Esophagus (tissue), 2 donors: ENCODE measurements around the gene EPS8L1. TPM values are rescaled to one million over a fixed set of nuclear protein-coding genes. Genes with fewer than 3 reads are reported as not detected.
A peak's percentile ranks its signal among the peaks of the same experiment; 100 is the strongest.
"Not testable (repeated sequence)": the region's sequence is repeated elsewhere in the genome, so short reads cannot be mapped to it uniquely, and the experiment has no call there.

Experiments used
- H3K27ac ChIP-seq, 2 donors: one replicate each; pipeline ENCODE4 v1.5.1; 2013; ENCODE audit warnings: low read depth in 2 of 2, mild to moderate bottlenecking in 2 of 2, inconsistent platforms in 1 of 2, low read length in 1 of 2, moderate library complexity in 1 of 2
- H3K27me3 ChIP-seq, 2 donors: one replicate each; pipeline ENCODE4 v1.6.1; 2013; ENCODE audit warnings: low read length in 2 of 2, control low read depth in 1 of 2, mild to moderate bottlenecking in 1 of 2; ENCODE audit not compliant: insufficient read depth in 2 of 2, control insufficient read depth in 1 of 2
- H3K36me3 ChIP-seq, 2 donors: one replicate each; pipeline ENCODE4 v1.6.1; 2013; ENCODE audit warnings: low read length in 1 of 2; ENCODE audit not compliant: control insufficient read depth in 2 of 2, insufficient read depth in 2 of 2
- H3K4me1 ChIP-seq, 2 donors: one replicate each; pipeline ENCODE4 v1.6.1; 2013; ENCODE audit warnings: low read length in 1 of 2; ENCODE audit not compliant: control insufficient read depth in 2 of 2, insufficient read depth in 2 of 2
- H3K4me3 ChIP-seq, 2 donors: one replicate each; pipeline ENCODE4 v1.5.1; 2013; ENCODE audit warnings: low read length in 2 of 2, mild to moderate bottlenecking in 2 of 2, low read depth in 1 of 2, moderate library complexity in 1 of 2
- H3K9me3 ChIP-seq, 2 donors: one replicate each; pipeline ENCODE4 v1.6.1; 2013; ENCODE audit warnings: mild to moderate bottlenecking in 2 of 2, low read depth in 1 of 2, low read length in 1 of 2, moderate library complexity in 1 of 2; ENCODE audit not compliant: control insufficient read depth in 2 of 2, insufficient read depth in 1 of 2
- WGBS, 2 donors: extraction: QIAGEN DNeasy Blood & Tissue Kit; methylation state at CpG; one replicate each; pipeline ENCODE4 v1.1.7; 2013; 5-methylcytosine and 5-hydroxymethylcytosine counted together
- polyA plus RNA-seq, 2 donors: library from polyadenylated mRNA; stranded (reverse); fragments of 200-250 nt; gene quantifications; one replicate each; pipeline ENCODE4 v1.2.3, GENCODE V29; 2013
- donor health status: healthy with polysubstance abuse.
- donor health status: Bipolar disorder and iron deficiency.

Gene EPS8L1
- polyA plus RNA-seq, 2 donors: 578 to 1,427 TPM

GRCh38 chr19:55065516-55065915, 10.2 kb upstream of the EPS8L1 start:
- peak overlapping the region in 1 of 2 donors; percentile 24 for H3K27ac ChIP-seq
- not testable (repeated sequence) for H3K9me3 ChIP-seq, H3K27me3 ChIP-seq, H3K4me1 ChIP-seq, H3K36me3 ChIP-seq, H3K4me3 ChIP-seq
- WGBS, 2 donors: 80 to 83% methylated on average over 9 of the region's 9 CpGs

GRCh38 chr19:55066107-55066709, 9.5 kb upstream of the EPS8L1 start:
- Histone ChIP-seq H3K9me3 (no peaks in the 10 kb centered on the region), H3K27me3 (no peaks in the 10 kb centered on the region), H3K27ac (peak overlapping the region in 1 of 2 donors; percentile 15), H3K4me1 (peaks cover 0 to 4% of the 10 kb centered on the region in 2 donors), H3K36me3 (no peaks in the 10 kb centered on the region), H3K4me3 (no peak overlapping the region)
- WGBS, 2 donors: 33% methylated on average over 2 of the region's 2 CpGs

GRCh38 chr19:55067869-55068268, 7.8 kb upstream of the EPS8L1 start:
- peak overlapping the region; percentile 5 to 17 for H3K4me3 ChIP-seq
- no peaks in the 10 kb centered on the region for H3K27me3 ChIP-seq
- no peaks in the 10 kb centered on the region for H3K36me3 ChIP-seq
- peaks cover 0 to 6% of the 10 kb centered on the region in 2 donors for H3K4me1 ChIP-seq
- H3K9me3 ChIP-seq: no peaks in the 10 kb centered on the region
- 27 to 31% methylated on average over 3 of the region's 3 CpGs for WGBS, 2 donors
- peak overlapping the region; percentile 50 to 52 for H3K27ac ChIP-seq

- Histone ChIP-seq H3K27me3 (no peaks in the 10 kb centered on the region), H3K36me3 (no peaks in the 10 kb centered on the region), H3K9me3 (peaks cover 0 to 2% of the 10 kb centered on the region in 2 donors), H3K27ac (peak overlapping the region; percentile 93 to 97), H3K4me3 (peak overlapping the region; percentile 44 to 47), H3K4me1 (peaks cover 0 to 6% of the 10 kb centered on the region in 2 donors)
- WGBS, 2 donors: 2 to 3% methylated on average over 28 to 30 of the region's 30 CpGs
Measured at GRCh38 chr19:55068950-55069864, 6.5 kb upstream of the EPS8L1 start.

GRCh38 chr19:55069865-55070197, 5.8 kb upstream of the EPS8L1 start:
- Histone ChIP-seq H3K27ac (peak overlapping the region; percentile 93 to 97), H3K36me3 (no peaks in the 10 kb centered on the region), H3K4me1 (peaks cover 0 to 6% of the 10 kb centered on the region in 2 donors), H3K27me3 (no peaks in the 10 kb centered on the region), H3K9me3 (peaks cover 0 to 3% of the 10 kb centered on the region in 2 donors), H3K4me3 (peak overlapping the region in 1 of 2 donors; percentile 47)
- WGBS, 2 donors: 93 to 95% methylated on average over 2 of the region's 2 CpGs

GRCh38 chr19:55070466-55071128, 5.1 kb upstream of the EPS8L1 start:
- WGBS, 2 donors: 73 to 77% methylated on average over 10 of the region's 10 CpGs
- Histone ChIP-seq H3K27ac (peak overlapping the region; percentile 93 to 97), H3K4me3 (no peak overlapping the region), H3K9me3 (peaks cover 0 to 3% of the 10 kb centered on the region in 2 donors), H3K27me3 (no peaks in the 10 kb centered on the region), H3K36me3 (no peaks in the 10 kb centered on the region), H3K4me1 (peaks cover 0 to 6% of the 10 kb centered on the region in 2 donors)

GRCh38 chr19:55071129-55071502, 4.6 kb upstream of the EPS8L1 start:
- Histone ChIP-seq H3K27me3 (no peaks in the 10 kb centered on the region), H3K4me3 (no peak overlapping the region), H3K9me3 (peaks cover 0 to 3% of the 10 kb centered on the region in 2 donors), H3K27ac (peak overlapping the region; percentile 83 to 97), H3K36me3 (no peaks in the 10 kb centered on the region), H3K4me1 (peaks cover 0 to 6% of the 10 kb centered on the region in 2 donors)
- WGBS, 2 donors: 35 to 41% methylated on average over 6 to 8 of the region's 8 CpGs

GRCh38 chr19:55071913-55072312, 3.8 kb upstream of the EPS8L1 start:
- H3K9me3 ChIP-seq: peaks cover 0 to 3% of the 10 kb centered on the region in 2 donors
- peaks cover 0 to 6% of the 10 kb centered on the region in 2 donors for H3K4me1 ChIP-seq
- H3K27me3 ChIP-seq: no peaks in the 10 kb centered on the region
- H3K36me3 ChIP-seq: no peaks in the 10 kb centered on the region
- 65 to 67% methylated on average over 8 of the region's 8 CpGs for WGBS, 2 donors
- H3K27ac ChIP-seq: peak overlapping the region; percentile 75 to 83
- no peak overlapping the region for H3K4me3 ChIP-seq

- H3K4me1 ChIP-seq: peaks cover 0 to 21% of the 10 kb centered on the region in 2 donors
- H3K9me3 ChIP-seq: peaks cover 0 to 9% of the 10 kb centered on the region in 2 donors
- H3K36me3 ChIP-seq: peaks cover 0 to 2% of the 10 kb centered on the region in 2 donors
- no peaks in the 10 kb centered on the region for H3K27me3 ChIP-seq
- H3K27ac ChIP-seq: peak overlapping the region; percentile 43 to 60
- peak overlapping the region; percentile 48 to 51 for H3K4me3 ChIP-seq
- WGBS, 2 donors: 63 to 76% methylated on average over 10 to 12 of the region's 12 CpGs
Measured at GRCh38 chr19:55076321-55076720, 652 bp downstream of the EPS8L1 start.
